Measurements from ENCODE around the gene ZDHHC19.
"Not testable (repeated sequence)": the region's sequence is repeated elsewhere in the genome, so short reads cannot be mapped to it uniquely, and the experiment has no call there.

Gene ZDHHC19

DNA sequence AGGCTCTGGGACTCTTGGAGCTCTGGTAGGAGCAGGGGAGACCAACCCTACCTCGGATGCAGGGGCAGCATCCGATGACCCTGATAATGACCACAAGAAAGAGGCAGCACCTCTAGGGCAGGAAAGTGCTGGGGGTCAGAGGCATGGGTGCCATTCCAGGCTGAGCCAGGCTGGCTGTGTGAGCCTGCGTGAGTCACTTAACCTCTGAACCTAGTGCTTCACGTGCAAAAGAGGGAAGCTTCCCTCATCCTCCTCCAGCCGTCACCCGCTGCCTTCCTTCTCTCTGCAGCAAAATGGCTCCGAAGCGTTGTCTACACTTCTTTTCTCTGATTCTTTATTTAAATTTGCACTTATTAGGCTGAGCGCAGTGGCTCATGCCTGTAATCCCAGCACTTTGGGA is 35.5 kb downstream of the ZDHHC19 start:
- Histone ChIP-seq H3K27me3 (ENCODE audit: control insufficient read depth, insufficient read depth, low read length) (no peaks in the 10 kb centered on the region), H3K4me1 (ENCODE audit: control insufficient read depth, insufficient read depth, low read length) (no peaks in the 10 kb centered on the region), H3K27ac (ENCODE audit: low read depth, low read length) (no peak overlapping the region), H3K4me3 (ENCODE audit: low read length) (no peak overlapping the region), H3K9ac (ENCODE audit: low read length) (no peak overlapping the region), H3K36me3 (ENCODE audit: control insufficient read depth, insufficient read depth, low read length) (no peaks in the 10 kb centered on the region)

DNA sequence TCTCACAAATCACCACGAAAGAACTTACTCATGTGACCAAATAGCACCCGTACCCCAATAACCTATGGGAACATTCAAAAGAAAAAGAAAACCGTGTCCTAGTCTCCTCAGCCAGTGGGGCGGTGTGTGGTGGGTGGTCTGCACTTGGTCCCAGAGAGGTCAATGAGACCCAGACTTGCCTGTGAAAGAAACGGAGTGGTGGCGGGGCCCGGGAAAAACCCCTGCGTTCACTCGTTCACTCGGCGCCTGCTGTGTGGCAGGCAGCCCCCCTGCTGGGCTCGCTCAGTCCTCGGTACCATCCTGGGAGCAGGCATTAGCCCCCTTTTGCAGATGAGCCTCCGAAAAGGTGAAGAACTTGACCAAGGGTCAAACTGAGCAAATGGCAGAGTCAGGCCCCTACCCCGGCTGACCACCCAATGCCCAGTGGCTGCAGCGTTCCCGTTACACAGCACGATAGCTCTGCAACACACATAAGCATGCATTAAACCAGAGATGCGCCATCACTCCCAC is 36.0 kb downstream of the ZDHHC19 start:
- Histone ChIP-seq H3K9ac (ENCODE audit: low read length) (no peak overlapping the region), H3K4me3 (ENCODE audit: low read length) (no peak overlapping the region), H3K4me1 (ENCODE audit: control insufficient read depth, insufficient read depth, low read length) (no peaks in the 10 kb centered on the region), H3K36me3 (ENCODE audit: control insufficient read depth, insufficient read depth, low read length) (no peaks in the 10 kb centered on the region), H3K27me3 (ENCODE audit: control insufficient read depth, insufficient read depth, low read length) (no peaks in the 10 kb centered on the region), H3K27ac (ENCODE audit: low read depth, low read length) (no peak overlapping the region)

DNA sequence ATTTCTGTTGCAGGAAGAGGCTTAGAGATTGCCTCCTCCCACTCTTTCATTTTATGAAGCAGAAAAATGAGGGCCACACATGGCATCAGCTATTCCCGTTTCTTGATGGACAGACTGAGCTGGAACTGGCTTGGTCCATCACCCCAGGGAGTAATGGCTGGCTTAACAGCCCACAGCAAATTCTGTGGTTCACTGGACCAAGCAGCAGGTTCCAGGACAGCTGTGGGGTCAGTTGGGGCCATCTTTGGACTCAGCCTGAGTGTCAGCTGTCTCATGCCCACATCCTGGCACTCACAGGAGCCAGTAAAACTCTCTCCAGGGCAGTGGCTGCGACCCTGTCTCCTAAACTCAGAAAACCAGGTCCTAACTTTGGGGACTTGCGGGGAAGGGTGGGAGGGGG is 36.5 kb downstream of the ZDHHC19 start:
- Histone ChIP-seq H3K4me1 (ENCODE audit: control insufficient read depth, insufficient read depth, low read length) (no peaks in the 10 kb centered on the region), H3K36me3 (ENCODE audit: control insufficient read depth, insufficient read depth, low read length) (no peaks in the 10 kb centered on the region), H3K27me3 (ENCODE audit: control insufficient read depth, insufficient read depth, low read length) (no peaks in the 10 kb centered on the region), H3K4me3 (ENCODE audit: low read length) (no peak overlapping the region), H3K9ac (ENCODE audit: low read length) (no peak overlapping the region), H3K27ac (ENCODE audit: low read depth, low read length) (no peak overlapping the region)

DNA sequence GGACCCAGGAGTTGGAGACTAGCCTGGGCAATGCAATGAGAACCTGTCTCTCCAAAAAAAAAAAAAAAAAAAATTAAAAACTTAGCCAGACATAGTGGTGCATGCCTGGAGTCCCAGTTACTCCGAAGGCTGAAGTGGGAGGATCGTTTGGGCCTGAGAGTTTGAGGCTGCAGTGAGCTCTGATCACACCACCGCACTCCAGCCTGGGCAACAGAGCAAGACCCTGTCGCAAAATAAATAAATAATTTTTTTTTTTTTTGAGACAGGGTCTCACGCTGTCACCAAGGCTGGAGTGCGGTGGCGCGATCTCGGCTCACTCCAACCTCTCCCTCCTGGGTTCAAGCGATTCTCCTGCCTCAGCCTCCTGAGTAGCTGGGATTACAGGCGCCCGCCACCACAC is 40.9 kb downstream of the ZDHHC19 start:
- not testable (repeated sequence) for H3K4me3 ChIP-seq (ENCODE audit: low read length); H3K27ac ChIP-seq (ENCODE audit: low read depth, low read length); H3K36me3 ChIP-seq (ENCODE audit: control insufficient read depth, insufficient read depth, low read length); H3K27me3 ChIP-seq (ENCODE audit: control insufficient read depth, insufficient read depth, low read length); H3K9ac ChIP-seq (ENCODE audit: low read length); H3K4me1 ChIP-seq (ENCODE audit: control insufficient read depth, insufficient read depth, low read length)

DNA sequence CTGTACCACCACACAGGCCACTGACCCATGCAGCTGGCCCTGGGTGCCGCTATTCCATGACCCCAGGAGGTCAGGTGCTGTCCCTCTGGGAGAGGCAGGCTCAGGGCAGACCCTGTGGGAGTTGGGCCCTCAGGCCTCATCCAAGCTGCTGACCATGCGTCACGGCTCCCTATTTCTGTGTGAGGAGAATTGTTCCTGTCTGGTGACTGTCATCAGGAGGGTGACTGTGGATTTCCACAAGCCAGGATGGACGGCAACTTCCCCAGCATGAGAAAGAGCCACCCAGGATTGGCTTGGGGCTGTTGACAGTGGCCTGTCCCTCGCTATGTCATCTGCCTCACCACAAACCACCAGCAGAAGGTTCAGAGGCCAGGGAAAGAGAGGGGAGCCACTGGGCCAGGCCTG is 41.4 kb downstream of the ZDHHC19 start:
- no peak overlapping the region for H3K27ac ChIP-seq (ENCODE audit: low read depth, low read length)
- no peaks in the 10 kb centered on the region for H3K4me1 ChIP-seq (ENCODE audit: control insufficient read depth, insufficient read depth, low read length)
- no peaks in the 10 kb centered on the region for H3K27me3 ChIP-seq (ENCODE audit: control insufficient read depth, insufficient read depth, low read length)
- H3K9ac ChIP-seq (ENCODE audit: low read length) = no peak overlapping the region
- H3K36me3 ChIP-seq (ENCODE audit: control insufficient read depth, insufficient read depth, low read length) = no peaks in the 10 kb centered on the region
- H3K4me3 ChIP-seq (ENCODE audit: low read length) = no peak overlapping the region

DNA sequence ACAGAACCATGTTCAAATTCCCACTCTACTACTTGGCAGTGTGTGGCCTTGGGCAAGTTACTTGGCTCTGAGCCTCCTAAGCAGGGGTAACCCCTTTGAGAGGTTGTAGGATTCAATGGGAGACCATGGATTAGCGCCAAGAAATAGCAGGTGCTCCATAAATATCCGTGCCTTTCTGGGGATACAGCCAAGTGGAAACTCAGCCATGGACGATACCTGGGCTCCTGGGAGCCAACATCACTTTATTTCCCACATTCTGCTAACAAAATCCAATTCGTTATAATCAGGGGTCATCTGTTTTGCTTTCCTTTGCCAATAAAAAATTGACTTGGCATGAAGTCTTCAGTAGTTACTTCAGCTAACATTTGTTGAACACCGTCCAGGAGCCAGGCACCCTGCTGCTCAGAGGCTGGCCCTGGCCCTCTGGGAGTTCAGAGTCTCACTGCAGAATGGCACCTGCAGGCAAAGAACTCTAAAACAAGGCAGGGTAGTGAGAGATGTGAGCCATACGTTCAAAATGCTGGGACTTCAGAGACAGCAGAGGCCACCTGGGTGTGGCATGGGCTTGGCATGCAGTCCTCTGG is 42.3 kb downstream of the ZDHHC19 start:
- no peaks in the 10 kb centered on the region for H3K27me3 ChIP-seq (ENCODE audit: control insufficient read depth, insufficient read depth, low read length)
- no peak overlapping the region for H3K9ac ChIP-seq (ENCODE audit: low read length)
- H3K36me3 ChIP-seq (ENCODE audit: control insufficient read depth, insufficient read depth, low read length) = no peaks in the 10 kb centered on the region
- H3K27ac ChIP-seq (ENCODE audit: low read depth, low read length) = no peak overlapping the region
- H3K4me1 ChIP-seq (ENCODE audit: control insufficient read depth, insufficient read depth, low read length) = no peaks in the 10 kb centered on the region
- no peak overlapping the region for H3K4me3 ChIP-seq (ENCODE audit: low read length)

DNA sequence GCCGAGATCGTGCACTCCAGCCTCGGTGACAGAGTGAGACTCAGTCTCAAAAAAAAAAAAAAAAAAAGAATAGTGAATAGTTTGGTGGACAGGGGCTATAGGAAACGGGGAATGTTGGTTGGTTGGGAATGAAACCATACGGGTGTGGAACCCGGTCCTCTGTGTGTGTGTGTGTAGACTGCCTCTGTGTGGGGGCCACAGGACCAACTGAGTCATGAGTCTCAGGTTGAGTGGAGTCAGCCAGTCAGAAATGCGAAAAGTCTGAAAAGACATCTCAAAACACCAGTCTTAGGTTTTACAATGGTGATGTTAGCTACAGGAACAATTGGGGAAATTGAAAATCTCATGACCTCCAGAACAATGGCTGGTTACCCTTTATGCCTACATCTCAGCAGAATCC is 44.5 kb downstream of the ZDHHC19 start:
- H3K27me3 ChIP-seq (ENCODE audit: control insufficient read depth, insufficient read depth, low read length) = no peaks in the 10 kb centered on the region
- no peaks in the 10 kb centered on the region for H3K36me3 ChIP-seq (ENCODE audit: control insufficient read depth, insufficient read depth, low read length)
- H3K4me3 ChIP-seq (ENCODE audit: low read length) = no peak overlapping the region
- no peaks in the 10 kb centered on the region for H3K4me1 ChIP-seq (ENCODE audit: control insufficient read depth, insufficient read depth, low read length)
- no peak overlapping the region for H3K27ac ChIP-seq (ENCODE audit: low read depth, low read length)
- no peak overlapping the region for H3K9ac ChIP-seq (ENCODE audit: low read length)

DNA sequence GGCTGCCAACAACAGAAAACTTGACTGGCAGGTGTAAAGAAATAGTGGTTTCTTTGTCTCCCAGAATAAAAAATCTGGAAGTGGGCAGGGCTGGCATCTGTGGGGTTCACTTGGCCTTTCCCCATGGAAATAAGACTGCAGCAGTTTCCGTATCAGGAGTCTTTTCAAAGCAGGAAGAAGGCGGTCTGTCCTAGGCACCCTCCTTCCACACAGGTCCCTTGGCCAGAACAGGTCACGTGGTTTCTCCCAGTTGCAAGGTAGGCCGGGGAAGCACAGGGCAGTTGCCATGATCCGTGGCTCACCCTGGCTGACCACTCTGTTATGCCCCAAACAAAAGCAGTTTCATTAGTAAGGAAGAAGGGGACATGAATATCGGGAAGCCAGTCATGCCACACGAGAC is 45.4 kb downstream of the ZDHHC19 start:
- no peak overlapping the region for H3K9ac ChIP-seq (ENCODE audit: low read length)
- H3K4me1 ChIP-seq (ENCODE audit: control insufficient read depth, insufficient read depth, low read length) = no peaks in the 10 kb centered on the region

DNA sequence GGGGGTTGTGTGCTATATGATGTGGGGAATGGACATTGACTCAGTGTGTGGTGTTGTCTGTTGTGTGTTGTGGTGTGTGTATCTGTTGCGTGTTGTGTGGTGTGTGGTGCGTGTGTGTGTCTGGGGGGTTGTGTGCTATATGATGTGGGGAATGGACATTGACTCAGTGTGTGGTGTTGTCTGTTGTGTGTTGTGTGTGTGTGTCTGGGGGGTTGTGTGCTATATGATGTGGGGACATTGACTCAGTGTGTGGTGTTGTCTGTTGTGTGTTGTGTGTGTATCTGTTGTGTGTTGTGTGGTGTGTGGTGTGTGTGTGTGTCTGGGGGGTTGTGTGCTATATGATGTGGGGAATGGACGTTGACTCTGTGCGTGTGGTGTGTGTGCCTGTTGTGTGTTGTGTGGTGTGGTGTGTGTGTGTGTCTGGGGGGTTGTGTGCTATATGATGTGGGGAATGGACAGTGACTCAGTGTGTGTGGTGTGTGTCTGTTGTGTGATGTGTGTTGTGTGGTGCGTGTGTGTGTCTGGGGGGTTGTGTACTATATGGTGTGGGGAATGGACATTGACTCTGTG is 46.1 kb downstream of the ZDHHC19 start:
- H3K4me3 ChIP-seq (ENCODE audit: low read length); H3K9ac ChIP-seq (ENCODE audit: low read length); H3K27ac ChIP-seq (ENCODE audit: low read depth, low read length): not testable (repeated sequence)

More for the DNA sequence above, 45.4 kb downstream of the ZDHHC19 start:
- Histone ChIP-seq H3K27ac (ENCODE audit: low read depth, low read length) (no peak overlapping the region), H3K27me3 (ENCODE audit: control insufficient read depth, insufficient read depth, low read length) (no peaks in the 10 kb centered on the region), H3K4me3 (ENCODE audit: low read length) (no peak overlapping the region), H3K36me3 (ENCODE audit: control insufficient read depth, insufficient read depth, low read length) (no peaks in the 10 kb centered on the region)

DNA sequence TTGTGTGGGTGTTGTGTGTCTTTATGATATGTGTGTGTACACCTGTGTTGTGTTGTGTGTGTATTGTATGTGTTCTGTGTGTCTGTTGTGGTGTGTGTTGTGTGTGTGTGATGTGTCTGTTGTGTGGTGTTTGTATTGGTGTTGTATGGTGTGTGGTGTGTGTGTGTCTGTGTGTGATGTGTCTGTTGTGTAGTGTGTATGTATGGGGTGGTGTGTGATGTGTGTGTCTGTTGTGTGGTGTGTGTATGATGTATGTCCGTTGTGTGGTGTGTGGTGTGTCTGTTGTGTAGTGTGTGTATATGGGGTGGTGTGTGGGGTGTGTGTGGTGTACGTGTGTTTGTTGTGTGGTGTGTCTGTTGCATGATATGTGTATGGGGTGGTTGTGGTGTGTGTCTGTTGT is 46.6 kb downstream of the ZDHHC19 start:
- H3K4me3 ChIP-seq (ENCODE audit: low read length) = no peak overlapping the region
- H3K9ac ChIP-seq (ENCODE audit: low read length) = no peak overlapping the region
- no peaks in the 10 kb centered on the region for H3K36me3 ChIP-seq (ENCODE audit: control insufficient read depth, insufficient read depth, low read length)
- no peaks in the 10 kb centered on the region for H3K4me1 ChIP-seq (ENCODE audit: control insufficient read depth, insufficient read depth, low read length)
- H3K27me3 ChIP-seq (ENCODE audit: control insufficient read depth, insufficient read depth, low read length) = no peaks in the 10 kb centered on the region
- H3K27ac ChIP-seq (ENCODE audit: low read depth, low read length) = no peak overlapping the region

More for the DNA sequence above, 46.1 kb downstream of the ZDHHC19 start:
- H3K36me3 ChIP-seq (ENCODE audit: control insufficient read depth, insufficient read depth, low read length); H3K27me3 ChIP-seq (ENCODE audit: control insufficient read depth, insufficient read depth, low read length); H3K4me1 ChIP-seq (ENCODE audit: control insufficient read depth, insufficient read depth, low read length): not testable (repeated sequence)

DNA sequence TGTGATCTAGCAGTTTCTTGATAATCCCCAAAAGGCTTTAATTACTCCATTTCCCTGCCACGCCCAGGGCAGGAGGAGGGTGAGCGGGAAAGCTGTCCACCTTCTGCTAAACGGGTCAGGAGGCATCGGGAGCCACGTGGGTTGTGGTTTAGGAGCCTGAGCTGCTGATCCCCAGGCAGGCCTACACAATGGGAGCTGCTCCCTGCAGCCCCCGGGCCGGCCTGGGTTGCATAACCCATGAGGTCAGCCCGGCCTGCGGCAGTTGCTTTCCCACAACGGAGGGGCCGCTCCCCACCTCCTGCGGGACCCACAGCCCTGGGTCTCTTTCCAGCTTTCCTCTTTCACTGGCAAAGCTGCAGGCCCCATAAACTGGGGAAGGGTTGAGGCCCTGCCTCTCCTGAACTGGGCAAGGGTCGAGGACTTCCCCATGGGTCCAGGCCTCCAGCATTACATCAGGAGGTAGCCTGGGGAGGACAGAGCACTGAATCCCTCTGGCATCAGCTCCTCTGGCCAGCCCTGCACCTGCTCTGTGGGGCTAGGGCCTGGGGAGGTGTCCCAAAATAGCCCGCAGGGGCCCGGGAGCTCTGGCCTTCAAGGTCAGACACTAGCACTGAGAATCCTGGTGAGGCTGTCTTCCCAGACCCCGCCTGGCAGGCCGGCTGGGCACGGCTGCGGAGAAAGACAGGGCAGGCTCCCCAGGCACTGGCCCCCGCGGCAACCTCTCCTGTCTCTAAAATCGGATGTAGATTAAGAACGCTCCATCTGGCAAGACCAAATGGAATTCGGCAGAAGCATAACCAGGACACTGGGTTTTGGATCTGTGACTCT is 47.3 kb downstream of the ZDHHC19 start:
- Histone ChIP-seq H3K36me3 (ENCODE audit: control insufficient read depth, insufficient read depth, low read length) (no peaks in the 10 kb centered on the region), H3K9ac (ENCODE audit: low read length) (no peak overlapping the region), H3K4me3 (ENCODE audit: low read length) (no peak overlapping the region), H3K27me3 (ENCODE audit: control insufficient read depth, insufficient read depth, low read length) (no peaks in the 10 kb centered on the region), H3K4me1 (ENCODE audit: control insufficient read depth, insufficient read depth, low read length) (no peaks in the 10 kb centered on the region), H3K27ac (ENCODE audit: low read depth, low read length) (no peak overlapping the region)

DNA sequence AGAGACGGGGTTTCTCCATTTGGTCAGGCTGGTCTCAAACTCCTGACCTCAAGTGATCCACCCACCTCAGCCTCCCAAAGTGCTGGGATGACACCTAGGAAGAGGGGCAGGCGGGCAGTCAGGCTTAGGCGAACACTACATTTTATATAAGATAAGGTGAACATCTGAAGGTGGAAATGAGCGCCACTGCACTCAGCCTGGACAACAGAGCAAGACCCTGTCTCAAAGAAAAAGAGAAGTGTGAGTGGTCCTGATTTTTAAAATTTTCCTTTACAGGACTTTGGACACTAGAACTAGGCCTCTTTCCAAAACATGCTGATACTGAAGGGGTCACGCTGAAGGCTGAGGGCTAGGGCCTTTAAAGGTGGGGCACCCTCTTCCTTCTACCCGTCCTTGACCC is 48.0 kb downstream of the ZDHHC19 start:
- Histone ChIP-seq H3K9ac (ENCODE audit: low read length) (no peak overlapping the region), H3K4me1 (ENCODE audit: control insufficient read depth, insufficient read depth, low read length) (no peaks in the 10 kb centered on the region), H3K27me3 (ENCODE audit: control insufficient read depth, insufficient read depth, low read length) (no peaks in the 10 kb centered on the region), H3K4me3 (ENCODE audit: low read length) (no peak overlapping the region), H3K36me3 (ENCODE audit: control insufficient read depth, insufficient read depth, low read length) (no peaks in the 10 kb centered on the region), H3K27ac (ENCODE audit: low read depth, low read length) (no peak overlapping the region)
